ENCODE results near the gene GPC6.

DNA sequence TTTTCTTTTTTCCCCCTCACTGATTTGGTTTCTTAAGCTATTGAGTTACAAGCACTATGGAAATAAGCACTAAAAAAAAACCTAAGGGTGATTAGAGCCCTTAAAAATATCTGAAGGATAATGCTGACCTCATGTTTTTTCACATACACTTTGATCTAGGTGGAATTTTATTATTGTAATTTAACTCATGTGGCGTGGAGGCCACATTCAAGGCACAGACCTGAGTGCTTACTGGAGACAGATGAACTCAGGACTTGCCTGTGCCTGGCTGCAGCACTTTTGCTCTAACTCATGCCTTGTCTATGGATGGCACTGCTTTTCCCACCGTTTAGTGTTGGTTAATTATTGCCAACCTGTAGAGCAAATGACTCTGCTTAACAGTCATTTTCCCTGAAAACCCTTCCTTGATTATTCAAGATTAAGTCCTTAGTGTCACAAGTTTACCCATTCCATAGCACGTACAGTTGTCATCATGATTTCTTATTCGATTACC lies 541.4 kb downstream of the GPC6 start:
- no peak for TF ChIP-seq GATA2 (IDR thresholded peaks at IDR 0.05; ENCODE audit: low read depth, low read length)
- TF ChIP-seq GATA3 (IDR thresholded peaks at IDR 0.05; ENCODE audit: low read depth, low read length) = no peak

Measured in SH-SY5Y (cell line).